Uterus (tissue), 4 donors: ENCODE data around the gene CRB1. TPM values are rescaled to one million over a fixed set of nuclear protein-coding genes. Genes with fewer than 3 reads are reported as not detected.

Experiments used
- DNase-seq, 2 donors: peaks; one replicate each; pipeline ENCODE4 v3.0.0-alpha.2; 2019 to 2020
- H3K27ac ChIP-seq, 2 donors: fragments of 200-600 bp; sonication (generic); 1 replicate in 1 of 2; 2 replicates in 1 of 2; pipeline ENCODE4 v1.5.1; 2016 to 2018
- H3K27me3 ChIP-seq, 2 donors: fragments of 200-600 bp; sonication (generic); one replicate each; pipeline ENCODE4 v1.5.1; 2018 to 2019; ENCODE audit warnings: control low read depth in 1 of 2
- H3K36me3 ChIP-seq, 2 donors: fragments of 200-600 bp; sonication (generic); one replicate each; pipeline ENCODE4 v1.5.1; 2019; ENCODE audit warnings: control low read depth in 1 of 2
- H3K4me1 ChIP-seq, 2 donors: fragments of 200-600 bp; sonication (generic); one replicate each; pipeline ENCODE4 v1.5.1; 2018 to 2019; ENCODE audit warnings: control low read depth in 1 of 2
- H3K4me3 ChIP-seq, 2 donors: fragments of 200-600 bp; sonication (generic); 1 replicate in 1 of 2; 2 replicates in 1 of 2; pipeline ENCODE4 v1.5.1; 2018 to 2019; ENCODE audit warnings: mild to moderate bottlenecking in 1 of 2
- H3K9me3 ChIP-seq, 2 donors: fragments of 200-600 bp; sonication (generic); one replicate each; pipeline ENCODE4 v1.5.1; 2019; ENCODE audit warnings: control low read depth in 1 of 2
- POLR2A ChIP-seq, 2 donors: fragments of 450-650 bp; IDR thresholded peaks; one replicate each; pipeline ENCODE4 v1.6.1; 2016; ENCODE audit warnings: antibody characterized with exemption in 2 of 2, mild to moderate bottlenecking in 1 of 2, moderate library complexity in 1 of 2
- intact Hi-C: fragments of 100-400 bp; cut with DNase I; formaldehyde crosslinking; loops from one replicate; pipeline ENCODE4 v1.15.1; 2023; ENCODE audit warnings: low total_unique reads
- total RNA-seq, 4 donors: library from RNA; depleted of rRNA in 3 of 4; stranded (reverse); fragments of >200 nt in 3 of 4; gene quantifications; one replicate each; pipeline versions ENCODE4 v1.1.0 to v1.2.4, GENCODE V29; 2014 to 2023
- TF ChIP-seq, protein P1 (sequence below), 4 experiments: fragments of 200-600 bp in 2 of 4; fragments of 450-650 bp in 2 of 4; sonication (generic) in 2 of 4; IDR thresholded peaks; one replicate each; pipeline ENCODE4 v1.5.1; 2016 to 2019; ENCODE audit warnings: antibody characterized with exemption in 4 of 4, mild to moderate bottlenecking in 2 of 4, moderate library complexity in 1 of 4
- donor health status: DM: yes; HTN: yes; CAD: no.

Gene CRB1
- total RNA-seq, 4 donors from 2014 or later, result 0.55 to 1.0 TPM; not detected in 2

DNA sequence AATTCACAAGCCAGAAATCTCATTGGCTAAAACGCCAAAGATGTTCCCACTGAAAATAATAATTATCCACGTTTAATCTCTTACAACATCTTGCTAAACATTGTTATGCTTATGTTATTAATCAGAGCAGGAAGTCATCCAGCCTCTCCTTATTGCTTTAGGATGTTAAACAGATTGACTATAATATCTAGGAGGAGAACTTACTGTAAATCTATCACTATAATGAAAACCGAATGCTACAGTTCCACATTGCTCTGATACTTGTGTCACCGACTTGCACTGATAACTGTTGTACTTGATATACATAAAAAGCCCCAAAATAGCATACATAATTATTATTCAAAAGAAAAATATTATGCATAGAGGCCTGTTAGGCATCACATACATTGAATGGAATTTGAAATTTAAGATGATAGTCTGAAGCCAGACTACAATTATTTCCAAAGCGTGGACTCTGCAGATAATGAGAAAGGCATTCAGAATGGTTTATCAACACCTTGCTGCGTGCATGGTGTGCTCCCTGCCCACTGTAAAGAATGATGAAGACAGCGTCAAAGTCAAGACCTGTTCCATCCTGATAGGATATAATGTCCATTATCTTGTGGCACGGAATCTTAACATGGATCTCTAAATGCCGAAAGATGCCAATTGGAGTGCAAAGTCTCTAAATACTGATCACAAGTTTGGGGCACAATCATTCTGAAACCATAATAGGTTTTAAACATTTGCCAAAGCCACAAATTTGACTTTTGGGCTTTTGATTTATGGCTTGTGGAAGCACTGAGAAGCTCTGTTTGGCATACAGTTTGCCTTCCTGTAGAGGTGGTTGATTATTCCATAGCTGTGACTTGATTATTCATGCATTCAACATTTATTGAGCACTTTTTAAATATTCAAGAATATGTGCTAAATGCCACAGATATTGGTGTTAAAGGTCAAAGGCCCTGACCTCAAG lies 71.3 kb downstream of the CRB1 start:
- TF ChIP-seq, protein P1, sequence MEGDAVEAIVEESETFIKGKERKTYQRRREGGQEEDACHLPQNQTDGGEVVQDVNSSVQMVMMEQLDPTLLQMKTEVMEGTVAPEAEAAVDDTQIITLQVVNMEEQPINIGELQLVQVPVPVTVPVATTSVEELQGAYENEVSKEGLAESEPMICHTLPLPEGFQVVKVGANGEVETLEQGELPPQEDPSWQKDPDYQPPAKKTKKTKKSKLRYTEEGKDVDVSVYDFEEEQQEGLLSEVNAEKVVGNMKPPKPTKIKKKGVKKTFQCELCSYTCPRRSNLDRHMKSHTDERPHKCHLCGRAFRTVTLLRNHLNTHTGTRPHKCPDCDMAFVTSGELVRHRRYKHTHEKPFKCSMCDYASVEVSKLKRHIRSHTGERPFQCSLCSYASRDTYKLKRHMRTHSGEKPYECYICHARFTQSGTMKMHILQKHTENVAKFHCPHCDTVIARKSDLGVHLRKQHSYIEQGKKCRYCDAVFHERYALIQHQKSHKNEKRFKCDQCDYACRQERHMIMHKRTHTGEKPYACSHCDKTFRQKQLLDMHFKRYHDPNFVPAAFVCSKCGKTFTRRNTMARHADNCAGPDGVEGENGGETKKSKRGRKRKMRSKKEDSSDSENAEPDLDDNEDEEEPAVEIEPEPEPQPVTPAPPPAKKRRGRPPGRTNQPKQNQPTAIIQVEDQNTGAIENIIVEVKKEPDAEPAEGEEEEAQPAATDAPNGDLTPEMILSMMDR (IDR thresholded peaks at IDR 0.05), result no peak
- TF ChIP-seq POLR2A (IDR thresholded peaks at IDR 0.05), result no peak
- H3K9me3 ChIP-seq, result no peaks in the 10 kb centered on the region
- H3K36me3 ChIP-seq, result no peaks in the 10 kb centered on the region
- no peaks in the 10 kb centered on the region for H3K4me1 ChIP-seq
- no peak overlapping the region for H3K4me3 ChIP-seq
- DNase-seq, result no peak
- H3K27ac ChIP-seq, result no peak overlapping the region
- no peaks in the 10 kb centered on the region for H3K27me3 ChIP-seq
- intact Hi-C loops, result no loop called here

GRCh38 chr1:197341626-197342025 lies 73.6 kb downstream of the CRB1 start:
- Histone ChIP-seq H3K4me1 (no peaks in the 10 kb centered on the region), H3K4me3 (no peak overlapping the region), H3K27me3 (no peaks in the 10 kb centered on the region), H3K36me3 (no peaks in the 10 kb centered on the region), H3K9me3 (no peaks in the 10 kb centered on the region), H3K27ac (no peak overlapping the region)
- TF ChIP-seq, protein P1 (IDR thresholded peaks at IDR 0.05), result no peak
- no peak for TF ChIP-seq POLR2A (IDR thresholded peaks at IDR 0.05)
- intact Hi-C loops, result no loop called here
- DNase-seq, result no peak

DNA sequence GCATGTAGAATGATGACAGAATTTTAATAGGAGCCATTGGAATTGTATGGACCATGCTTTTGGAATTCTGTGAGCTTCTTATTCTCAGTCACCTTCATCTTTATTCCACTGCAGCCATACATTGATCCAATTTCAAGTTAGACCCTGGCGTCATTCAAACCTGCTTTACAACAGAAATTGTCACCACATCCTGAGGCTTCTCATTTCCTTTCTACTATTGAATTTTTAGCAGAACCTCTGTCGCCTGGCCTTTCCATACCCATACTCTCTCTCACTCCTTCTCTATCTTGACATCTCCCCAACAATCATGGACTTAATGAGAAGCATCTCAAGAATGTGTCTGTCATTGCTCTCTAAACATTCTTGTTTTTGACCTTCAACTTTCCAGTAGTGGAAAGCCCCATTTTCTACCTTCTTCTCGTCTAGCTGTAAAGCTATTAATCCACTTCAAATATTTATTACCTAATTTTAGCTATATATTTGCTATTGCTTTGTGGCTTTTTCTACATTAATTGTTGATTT lies 74.1 kb downstream of the CRB1 start:
- intact Hi-C loops, result no loop called here
- H3K9me3 ChIP-seq, result no peaks in the 10 kb centered on the region
- no peaks in the 10 kb centered on the region for H3K4me1 ChIP-seq
- no peak for DNase-seq
- H3K4me3 ChIP-seq, result no peak overlapping the region
- no peak overlapping the region for H3K27ac ChIP-seq
- no peaks in the 10 kb centered on the region for H3K36me3 ChIP-seq
- no peaks in the 10 kb centered on the region for H3K27me3 ChIP-seq
- no peak for TF ChIP-seq POLR2A (IDR thresholded peaks at IDR 0.05)
- TF ChIP-seq, protein P1 (IDR thresholded peaks at IDR 0.05), result no peak

- no peaks in the 10 kb centered on the region for H3K4me1 ChIP-seq
- no peaks in the 10 kb centered on the region for H3K9me3 ChIP-seq
- no peaks in the 10 kb centered on the region for H3K27me3 ChIP-seq
- no peak overlapping the region for H3K4me3 ChIP-seq
- H3K27ac ChIP-seq, result no peak overlapping the region
- TF ChIP-seq POLR2A (IDR thresholded peaks at IDR 0.05), result no peak
- TF ChIP-seq, protein P1 (IDR thresholded peaks at IDR 0.05), result no peak
- DNase-seq, result no peak
- no peaks in the 10 kb centered on the region for H3K36me3 ChIP-seq
- intact Hi-C loops, result no loop called here
These were observed 74.6 kb downstream of the CRB1 start for GRCh38 chr1:197342669-197343068.

DNA sequence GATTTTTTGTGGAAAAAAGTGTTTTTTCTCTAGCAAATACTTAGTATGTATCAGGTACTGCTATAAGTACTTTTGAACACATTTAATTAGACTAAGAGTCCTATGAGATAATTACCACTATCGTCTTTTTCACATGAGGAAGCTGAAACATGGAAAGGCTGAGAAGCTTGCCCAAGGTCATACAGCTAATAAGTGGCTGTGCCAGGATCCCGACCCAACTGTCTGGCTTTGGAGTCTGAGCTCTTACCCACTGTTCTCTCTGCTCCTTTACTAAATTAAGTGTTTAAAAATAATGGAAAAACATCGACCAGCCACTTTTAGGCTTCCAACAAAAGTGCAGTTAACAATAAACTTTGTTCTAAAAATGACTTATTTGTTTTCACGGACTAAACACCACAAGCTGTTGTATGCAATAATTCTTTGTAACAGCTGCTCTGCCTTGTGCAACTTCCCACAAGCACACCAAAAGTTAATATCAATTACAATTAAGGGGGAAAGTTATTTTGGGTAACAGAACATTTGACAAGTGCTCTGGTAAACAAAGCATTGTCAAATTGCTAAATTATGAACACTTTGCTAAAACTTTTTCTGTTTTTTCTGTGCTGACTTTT lies 75.7 kb downstream of the CRB1 start:
- intact Hi-C loops, result no loop called here
- Histone ChIP-seq H3K4me3 (no peak overlapping the region), H3K36me3 (no peaks in the 10 kb centered on the region), H3K4me1 (no peaks in the 10 kb centered on the region), H3K27ac (no peak overlapping the region), H3K9me3 (no peaks in the 10 kb centered on the region), H3K27me3 (no peaks in the 10 kb centered on the region)
- TF ChIP-seq, protein P1 (IDR thresholded peaks at IDR 0.05), result no peak
- DNase-seq, result no peak
